Aorta (tissue), 5 donors: ENCODE data around the gene DAB2IP. TPM values are rescaled to one million over a fixed set of nuclear protein-coding genes. Genes with fewer than 3 reads are reported as not detected.

Source experiments
- ATAC-seq: fragments of 200-7000 bp; cut with Tn5 transposase; one replicate; pipeline ENCODE4 v1.9.1; 2022; ENCODE audit warnings: moderate library complexity; ENCODE audit not compliant: low FRiP score
- DNase-seq, 2 donors: peaks; one replicate each; pipeline ENCODE4 v3.0.0-alpha.2; 2020
- H3K27ac ChIP-seq, 2 donors: one replicate each; pipeline ENCODE4 v1.5.1; 2013; ENCODE audit warnings: low read length in 2 of 2, mild to moderate bottlenecking in 2 of 2, moderate library complexity in 2 of 2, control low read depth in 1 of 2, inconsistent platforms in 1 of 2, low read depth in 1 of 2
- H3K27me3 ChIP-seq, 2 donors: one replicate each; pipeline ENCODE4 v1.6.1; 2013; ENCODE audit warnings: control low read depth in 1 of 2, low read length in 1 of 2, mild to moderate bottlenecking in 1 of 2, moderate library complexity in 1 of 2; ENCODE audit not compliant: insufficient read depth in 2 of 2, control insufficient read depth in 1 of 2
- H3K36me3 ChIP-seq, 2 donors: one replicate each; pipeline ENCODE4 v1.6.1; 2013; ENCODE audit warnings: control low read depth in 1 of 2, low read length in 1 of 2, mild to moderate bottlenecking in 1 of 2; ENCODE audit not compliant: insufficient read depth in 2 of 2, control insufficient read depth in 1 of 2
- H3K4me1 ChIP-seq, 2 donors: one replicate each; pipeline ENCODE4 v1.6.1; 2013; ENCODE audit warnings: low read length in 2 of 2, control low read depth in 1 of 2, mild to moderate bottlenecking in 1 of 2, moderate library complexity in 1 of 2; ENCODE audit not compliant: insufficient read depth in 2 of 2, control insufficient read depth in 1 of 2
- H3K4me3 ChIP-seq, 2 donors: one replicate each; pipeline ENCODE4 v1.5.1; 2013; ENCODE audit warnings: low read length in 2 of 2, control low read depth in 1 of 2, mild to moderate bottlenecking in 1 of 2
- H3K9me3 ChIP-seq: one replicate; pipeline ENCODE4 v1.6.1; 2013; ENCODE audit warnings: mild to moderate bottlenecking, low read length; ENCODE audit not compliant: control insufficient read depth
- WGBS, 2 donors: extraction: QIAGEN DNeasy Blood & Tissue Kit; methylation state at CpG; one replicate each; pipeline ENCODE4 v1.1.7; 2013; 5-methylcytosine and 5-hydroxymethylcytosine counted together
- intact Hi-C, 2 donors: fragments of 100-400 bp; cut with DNase I; formaldehyde crosslinking; loops; one replicate each; pipeline versions ENCODE4 v1.14.2 to v1.15.0; 2022
- polyA plus RNA-seq, 2 donors: library from polyadenylated mRNA; stranded (reverse); fragments of 200-250 nt; gene quantifications; one replicate each; pipeline ENCODE4 v1.2.3, GENCODE V29; 2013
- total RNA-seq, 2 donors: library from RNA; stranded (reverse); fragmentation: NEBNext Ultra II Directional; extraction: Animal tissue kit (Norgen Biotek cat#: 25700); gene quantifications; one replicate each; pipeline ENCODE4 v1.2.1, GENCODE V29; 2021
- donor health status: healthy with polysubstance abuse.
- donor health status: Bipolar disorder and iron deficiency.
- donor health status: DM: no; HTN: no; CAD: no.
- donor health status: DM: no; HTN: no; CAD: no.
- donor health status: DM: yes; HTN: yes; CAD: no.

Gene DAB2IP
- total and polyA plus RNA-seq, 4 donors, result 12.0 to 75.4 (median 51.4) TPM

DNA sequence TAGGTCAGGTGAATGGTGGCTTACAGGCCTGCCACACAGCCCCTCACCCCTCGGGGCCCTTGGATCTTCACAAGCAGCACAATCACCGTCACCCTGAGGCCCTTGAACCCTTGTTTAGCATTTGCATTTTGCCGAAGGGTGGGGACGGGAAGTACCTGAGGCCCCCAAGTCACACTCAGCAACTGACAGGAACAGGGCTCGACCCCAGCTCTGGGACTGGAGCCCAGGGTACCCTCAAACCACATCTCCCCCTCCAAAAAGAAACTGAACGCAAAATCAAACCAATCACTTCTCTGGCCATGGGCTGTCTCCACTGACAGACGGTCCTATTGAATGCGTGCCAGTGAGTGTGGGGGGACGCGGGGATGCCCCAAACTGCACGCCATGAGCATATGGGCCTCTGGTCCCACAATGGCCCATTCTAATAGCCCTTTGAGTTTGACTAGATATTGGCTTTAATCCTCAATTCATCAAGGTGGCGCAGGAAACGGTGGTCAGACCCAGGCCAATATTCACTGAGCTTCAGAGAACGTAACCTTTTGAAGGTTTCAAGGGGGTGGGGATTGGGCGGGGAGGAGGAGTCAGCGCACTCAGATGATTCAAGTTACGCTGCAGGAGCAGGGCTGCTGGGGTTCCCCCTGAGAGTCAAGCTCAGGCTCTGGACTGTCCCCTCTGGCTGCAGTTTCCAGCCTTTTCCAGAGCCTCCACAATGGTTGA is 176.0 kb downstream of the DAB2IP start:
- no peak for ATAC-seq
- no peaks in the 10 kb centered on the region for H3K9me3 ChIP-seq

DNA sequence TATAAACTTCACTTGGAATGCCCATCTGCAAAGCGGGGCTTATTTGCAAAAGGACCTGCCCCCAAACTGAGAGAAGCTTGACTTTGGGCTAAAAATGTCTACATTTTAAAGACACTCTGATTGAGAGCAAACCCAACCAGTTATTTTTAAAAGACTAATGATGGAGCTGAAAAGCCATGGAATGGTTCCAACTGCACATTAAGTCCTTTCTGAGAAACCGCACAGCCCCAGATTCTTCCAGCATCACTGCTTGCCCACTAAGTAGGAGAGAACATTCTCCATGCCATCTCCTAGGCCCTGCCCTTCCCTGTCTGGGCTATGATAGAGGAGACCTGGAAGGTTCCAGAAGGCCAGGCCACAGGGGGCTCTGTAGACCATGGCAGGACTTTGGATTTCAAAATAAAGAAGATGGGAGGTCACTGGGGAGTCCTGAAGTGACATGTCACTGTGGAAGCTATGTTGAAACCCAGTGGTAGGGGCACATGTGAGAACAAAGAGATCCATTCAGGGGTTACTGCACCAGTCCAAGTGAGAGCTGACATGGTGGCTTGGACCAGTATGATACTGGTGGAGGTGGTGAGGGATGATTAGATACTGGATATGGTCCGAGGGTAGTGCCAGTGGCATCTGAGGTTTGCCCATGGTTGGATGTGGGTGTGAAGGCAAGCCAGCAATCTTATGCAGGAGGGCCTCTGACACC is 179.2 kb downstream of the DAB2IP start:
- no peaks in the 10 kb centered on the region for H3K36me3 ChIP-seq
- no peak overlapping the region for H3K27ac ChIP-seq
- H3K9me3 ChIP-seq, result no peaks in the 10 kb centered on the region
- 56 to 60% methylated on average over 3 of the region's 3 CpGs for WGBS, 2 donors
- H3K4me3 ChIP-seq, result no peak overlapping the region
- DNase-seq (peak in 1 of 2 donors; percentile 26), ATAC-seq (no peak)
- no peaks in the 10 kb centered on the region for H3K27me3 ChIP-seq
- no peaks in the 10 kb centered on the region for H3K4me1 ChIP-seq
- intact Hi-C loops, result no loop called here

More for the DNA sequence above, 176.0 kb downstream of the DAB2IP start:
- Histone ChIP-seq H3K27me3 (no peaks in the 10 kb centered on the region), H3K4me1 (no peaks in the 10 kb centered on the region), H3K4me3 (no peak overlapping the region), H3K36me3 (no peaks in the 10 kb centered on the region), H3K27ac (no peak overlapping the region)
- intact Hi-C loops, result no loop called here
- 94 to 95% methylated on average over 17 of the region's 17 CpGs for WGBS, 2 donors
- peak in 1 of 2 donors; percentile 61 for DNase-seq

DNA sequence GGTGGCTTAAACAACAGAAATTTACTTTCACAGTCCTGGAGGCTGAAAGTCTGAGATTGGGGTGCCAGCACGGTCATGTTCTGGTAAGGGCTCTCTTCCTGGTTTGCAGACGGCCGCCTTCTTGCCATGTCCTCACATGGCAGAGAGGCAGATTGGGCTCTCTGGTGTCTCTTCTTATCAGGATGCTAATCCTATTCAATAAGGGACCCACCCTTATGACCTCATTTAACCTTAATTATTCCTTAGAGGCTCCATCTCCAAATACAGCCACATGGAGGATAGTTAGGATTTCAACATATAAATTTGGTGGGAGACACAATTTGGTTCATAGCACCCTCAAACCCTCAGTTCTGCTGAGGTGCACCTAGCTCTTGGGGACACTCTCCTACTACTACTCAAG is 180.4 kb downstream of the DAB2IP start:
- H3K9me3 ChIP-seq, result no peaks in the 10 kb centered on the region

DNA sequence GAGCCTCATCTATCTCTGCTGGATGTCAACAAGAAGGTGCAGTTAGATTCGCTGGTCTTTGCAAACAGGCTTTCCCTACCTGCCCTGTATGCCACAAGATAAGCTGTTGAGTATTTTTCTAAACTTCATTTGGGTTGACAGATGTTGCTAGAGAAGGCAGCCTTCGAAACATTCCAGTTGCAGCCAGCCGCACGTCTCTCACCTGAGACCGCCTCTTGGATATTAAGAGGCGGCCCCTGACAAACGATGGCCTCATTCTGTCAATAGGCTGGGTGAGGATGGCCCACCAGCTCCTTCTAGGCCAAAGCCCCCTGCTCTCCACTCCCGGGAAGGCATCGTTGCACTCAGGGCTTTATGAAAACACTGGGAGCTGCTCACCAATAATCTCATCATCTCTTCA is 181.6 kb downstream of the DAB2IP start:
- no peaks in the 10 kb centered on the region for H3K4me1 ChIP-seq
- WGBS, 2 donors, result 91 to 94% methylated on average over 9 of the region's 9 CpGs
- no peaks in the 10 kb centered on the region for H3K9me3 ChIP-seq
- H3K36me3 ChIP-seq, result no peaks in the 10 kb centered on the region
- intact Hi-C loops, result no loop called here
- H3K4me3 ChIP-seq, result no peak overlapping the region
- no peaks in the 10 kb centered on the region for H3K27me3 ChIP-seq
- no peak overlapping the region for H3K27ac ChIP-seq
- DNase-seq, result peak in 1 of 2 donors; percentile 35
- ATAC-seq, result no peak

More for the DNA sequence above, 180.4 kb downstream of the DAB2IP start:
- Histone ChIP-seq H3K27me3 (no peaks in the 10 kb centered on the region), H3K27ac (no peak overlapping the region), H3K4me1 (no peaks in the 10 kb centered on the region), H3K4me3 (no peak overlapping the region), H3K36me3 (no peaks in the 10 kb centered on the region)
- intact Hi-C loops, result no loop called here
- WGBS, 2 donors, result 95 to 98% methylated on average over 3 of the region's 3 CpGs
- DNase-seq, result peak in 1 of 2 donors; percentile 61
- ATAC-seq, result no peak

Other genes starting within 250 kb of the DAB2IP start
- gene GGTA1, start 151.8 kb upstream of the DAB2IP start, total RNA-seq, result 10 to 100 TPM; 17.6 to 38.9 TPM
- 100 to 1,000 TPM; 102 to 239 TPM for gene GGTA1, start 151.8 kb upstream of the DAB2IP start, polyA plus RNA-seq